GM18870 (cell line): Measurements from ENCODE around the gene RDX.
"Not testable (repeated sequence)": the region's sequence is repeated elsewhere in the genome, so short reads cannot be mapped to it uniquely, and the experiment has no call there.

Experiments used
- ATAC-seq: cut with Tn5 transposase; IDR thresholded peaks from one replicate; pipeline ENCODE4 v1.9.1; 2021; ENCODE audit warnings: moderate library complexity; ENCODE audit not compliant: unreplicated experiment

The RDX gene

GRCh38 chr11:110207123-110207522 is 89.3 kb downstream of the RDX start:
- no peak for ATAC-seq

- no peak for ATAC-seq
These were observed 95.6 kb downstream of the RDX start for GRCh38 chr11:110200836-110201235.

GRCh38 chr11:110200241-110200640 is 96.2 kb downstream of the RDX start:
- ATAC-seq: no peak

- no peak for ATAC-seq
These were observed 97.0 kb downstream of the RDX start for GRCh38 chr11:110199184-110199981.

GRCh38 chr11:110198031-110198729 is 98.2 kb downstream of the RDX start:
- ATAC-seq: no peak

GRCh38 chr11:110196884-110197420 is 99.5 kb downstream of the RDX start:
- ATAC-seq: no peak

GRCh38 chr11:110196241-110196754 is 100.1 kb downstream of the RDX start:
- no peak for ATAC-seq

- ATAC-seq: not testable (repeated sequence)
These were observed 102.1 kb downstream of the RDX start for GRCh38 chr11:110194211-110194766.

- ATAC-seq: peak; percentile 78
These were observed 103.7 kb downstream of the RDX start for GRCh38 chr11:110192604-110193282.

- no peak for ATAC-seq
These were observed 105.5 kb downstream of the RDX start for GRCh38 chr11:110190885-110191284.

GRCh38 chr11:110187731-110188130 is 108.7 kb downstream of the RDX start:
- ATAC-seq: no peak

GRCh38 chr11:110186867-110187266 is 109.5 kb downstream of the RDX start:
- ATAC-seq: no peak

GRCh38 chr11:110186456-110186855 is 110.0 kb downstream of the RDX start:
- ATAC-seq: no peak

- ATAC-seq: no peak
These were observed 110.8 kb downstream of the RDX start for GRCh38 chr11:110185599-110185998.

GRCh38 chr11:110185121-110185591 is 111.3 kb downstream of the RDX start:
- no peak for ATAC-seq

GRCh38 chr11:110184456-110184855 is 112.0 kb downstream of the RDX start:
- no peak for ATAC-seq

GRCh38 chr11:110182886-110183285 is 113.5 kb downstream of the RDX start:
- no peak for ATAC-seq

GRCh38 chr11:110179064-110179463 is 117.3 kb downstream of the RDX start:
- ATAC-seq: no peak

GRCh38 chr11:110177086-110177456 is 119.3 kb downstream of the RDX start:
- ATAC-seq: no peak

- ATAC-seq: no peak
These were observed 119.9 kb downstream of the RDX start for GRCh38 chr11:110176366-110177085.
